GM10847 (cell line): ENCODE data around the gene GGCX.

ENCODE experiments used
- POLR2A ChIP-seq: IDR thresholded peaks from 2 replicates; pipeline ENCODE4 v1.6.1; 2011; ENCODE audit not compliant: insufficient read length; ENCODE audit errors: extremely low read depth

GGCX gene

GRCh38 chr2:85584354-85584856 lies 23.1 kb upstream of the GGCX start, which contains the start of gene VAMP5:
Gene VAMP5 (plus strand): TSS chr2:85584431. CDS start chr2:85584491, 60 bp downstream.
- peak; percentile 46 for TF ChIP-seq POLR2A

DNA sequence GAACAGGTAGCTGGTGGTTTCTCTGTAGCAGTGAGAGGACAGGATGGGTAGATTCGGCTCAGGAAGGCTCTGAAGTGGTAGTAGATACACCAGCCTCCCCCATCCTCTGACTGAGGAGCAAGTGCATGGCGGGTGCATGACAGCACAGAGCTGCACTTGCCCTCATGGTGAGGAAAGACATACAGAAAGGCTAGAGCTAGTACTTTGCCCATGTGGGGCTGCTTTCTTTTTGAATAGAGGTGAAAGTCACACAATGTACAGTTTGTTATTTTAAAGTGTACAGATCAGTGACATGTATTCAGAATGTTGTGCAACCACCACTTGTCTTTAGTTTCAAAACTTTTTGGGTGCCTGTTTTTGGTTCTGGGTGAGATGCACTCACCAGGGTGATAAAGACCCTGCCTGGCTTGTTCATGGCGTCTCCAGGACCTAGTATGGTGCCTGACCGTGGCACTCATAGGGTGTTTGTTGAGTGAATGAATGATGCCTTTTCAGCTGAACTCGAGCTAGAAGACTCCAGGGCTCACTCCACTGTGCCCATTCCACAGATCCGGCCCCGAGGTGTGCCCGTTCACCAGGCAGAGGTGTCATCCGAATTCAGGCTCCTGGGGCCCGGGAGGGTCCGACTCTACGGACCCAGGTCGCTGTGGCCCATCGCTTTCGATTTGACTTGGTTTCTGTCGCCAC lies 22.5 kb upstream of the GGCX start:
- TF ChIP-seq POLR2A: no peak

DNA sequence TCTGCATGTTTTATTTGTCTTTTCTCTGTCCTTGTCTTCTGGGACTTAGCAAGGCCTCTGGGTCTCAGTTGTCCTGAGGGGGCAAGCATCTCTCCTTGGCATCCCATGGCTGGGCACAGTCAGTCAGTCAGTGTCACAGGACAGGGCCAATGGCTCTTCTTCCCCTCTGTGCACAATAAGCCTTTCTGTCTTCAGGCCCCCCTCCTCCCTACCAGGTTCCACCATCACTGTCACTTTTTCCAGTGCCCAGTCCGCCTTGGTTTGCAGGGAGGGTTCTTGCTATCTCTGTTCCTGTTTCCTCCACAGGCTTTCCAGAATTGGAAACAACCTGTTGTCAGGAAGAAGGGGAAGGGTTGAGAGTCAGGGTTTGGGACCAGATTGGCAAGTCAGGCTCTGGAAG lies 21.2 kb upstream of the GGCX start:
- TF ChIP-seq POLR2A: no peak

DNA sequence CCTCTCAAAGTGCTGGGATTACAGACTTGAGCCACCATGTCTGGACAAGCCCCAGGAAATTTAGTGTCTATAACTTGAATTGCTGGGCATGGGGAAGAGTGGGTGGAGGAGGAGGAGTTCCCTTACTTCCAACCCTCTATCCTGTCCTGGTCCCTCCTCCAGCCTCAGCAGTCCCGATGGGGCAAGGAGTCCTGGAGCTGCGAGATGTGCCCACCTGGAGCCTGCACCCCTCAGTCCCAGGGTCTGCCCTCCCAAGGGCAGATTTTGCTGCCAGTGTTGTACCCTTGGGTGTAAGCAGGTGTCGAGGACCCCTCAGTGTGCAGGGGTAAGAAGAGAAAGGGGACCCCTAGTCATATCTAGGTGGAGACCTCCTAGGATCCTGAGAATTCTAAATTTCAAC lies 18.9 kb upstream of the GGCX start:
- TF ChIP-seq POLR2A: no peak

GRCh38 chr2:85579266-85579935 lies 18.1 kb upstream of the GGCX start:
- TF ChIP-seq POLR2A: no peak

GRCh38 chr2:85578243-85579180 lies 17.2 kb upstream of the GGCX start:
- no peak for TF ChIP-seq POLR2A

GRCh38 chr2:85577386-85578242 lies 16.3 kb upstream of the GGCX start, which contains the start of gene VAMP8:
Gene VAMP8 (plus strand): TSS chr2:85577586. CDS start chr2:85577647, 61 bp downstream.
- peak; percentile 18 for TF ChIP-seq POLR2A

- TF ChIP-seq POLR2A: no peak
Observed at GRCh38 chr2:85577063-85577385, 15.7 kb upstream of the GGCX start.

DNA sequence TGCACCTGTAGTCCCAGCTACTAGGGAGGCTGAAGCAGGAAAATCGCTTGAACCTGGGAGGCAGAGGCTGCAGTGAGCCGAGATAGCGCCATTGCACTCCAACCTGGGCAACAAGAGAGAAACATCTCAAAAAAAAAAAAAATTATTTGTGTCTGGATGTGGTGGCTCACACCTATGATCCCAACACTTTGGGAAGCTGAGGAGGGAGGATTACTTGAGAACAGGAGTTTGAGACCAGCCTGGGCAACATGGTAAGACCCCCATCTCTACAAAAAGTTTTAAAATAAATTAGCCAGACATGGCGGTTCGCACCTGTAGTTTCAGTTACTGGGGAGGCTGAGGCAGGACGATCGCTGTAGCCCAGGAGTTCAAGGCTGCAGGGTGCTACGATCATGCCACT lies 14.4 kb upstream of the GGCX start:
- TF ChIP-seq POLR2A: no peak

DNA sequence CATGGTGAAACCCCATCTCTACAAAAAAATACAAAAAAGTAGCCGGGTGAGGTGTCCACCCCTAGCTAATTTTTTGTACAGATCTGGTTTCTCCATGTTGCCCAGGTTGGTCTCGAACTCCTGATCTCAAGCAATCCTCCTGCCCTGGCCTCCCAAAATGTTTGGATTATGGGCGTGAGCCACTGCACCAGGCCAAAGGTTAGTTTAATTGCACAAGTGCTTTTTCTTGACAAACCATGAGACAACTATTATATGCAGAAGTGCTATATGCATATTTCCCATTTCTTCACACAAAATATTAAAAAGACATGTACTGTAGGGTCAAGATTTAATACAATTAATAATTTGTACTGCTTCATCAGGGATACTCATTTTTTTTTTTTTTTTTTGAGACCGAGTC lies 5.0 kb upstream of the GGCX start:
- TF ChIP-seq POLR2A: no peak

DNA sequence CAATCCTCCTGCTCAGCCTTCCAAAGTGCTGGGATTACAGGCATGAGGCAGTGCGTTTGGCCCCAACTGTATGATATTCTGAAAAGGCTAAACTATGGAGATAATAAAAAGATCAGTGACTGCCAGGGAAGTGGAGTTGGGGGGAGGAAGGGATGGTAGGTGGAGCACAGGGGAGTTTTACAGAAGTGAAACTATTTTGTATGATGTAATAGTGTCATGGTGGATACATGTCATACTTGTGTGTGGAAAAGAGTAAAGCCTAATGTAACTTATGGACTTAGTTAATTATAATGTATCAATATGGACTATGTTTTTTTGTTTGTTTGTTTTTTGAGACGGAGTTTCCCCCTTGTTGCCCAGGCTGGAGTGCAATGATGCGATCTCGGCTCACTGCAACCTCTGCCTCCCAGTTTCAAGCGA lies 2.9 kb upstream of the GGCX start:
- no peak for TF ChIP-seq POLR2A

- no peak for TF ChIP-seq POLR2A
Observed at GRCh38 chr2:85560812-85561279, 447 bp downstream of the GGCX start.

GRCh38 chr2:85558160-85558559 lies 3.1 kb downstream of the GGCX start:
- TF ChIP-seq POLR2A: no peak

DNA sequence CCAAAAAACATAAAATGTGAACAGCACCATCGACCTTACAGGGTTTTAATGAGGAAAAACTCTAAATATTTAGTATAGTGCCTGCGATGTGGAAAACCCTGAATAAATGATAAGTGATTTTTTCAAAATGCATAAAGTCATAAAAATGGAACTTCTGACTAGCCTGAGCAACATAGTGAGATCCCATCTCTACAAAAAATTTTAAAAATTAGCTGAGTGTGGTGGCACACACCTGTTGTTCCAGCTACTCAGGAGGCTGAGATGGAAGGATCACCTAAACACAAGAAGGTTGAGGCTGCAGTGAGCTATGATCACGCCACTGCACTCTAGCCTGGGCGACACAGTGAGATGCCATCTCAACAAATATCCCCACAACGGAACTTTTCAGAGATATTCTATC lies 4.2 kb downstream of the GGCX start:
- no peak for TF ChIP-seq POLR2A
